GM19438 (cell line): ENCODE data around the gene CASKIN2.

ENCODE experiments used
- ATAC-seq: cut with Tn5 transposase; IDR thresholded peaks from one replicate; pipeline ENCODE4 v1.9.1; 2021; ENCODE audit warnings: low read depth; ENCODE audit not compliant: unreplicated experiment

CASKIN2 gene

GRCh38 chr17:75515496-75516254 lies at the start of gene CASKIN2:
CASKIN2 (minus strand) TSS chr17:75515537; CDS start chr17:75513804, 1,733 bp downstream.
- peak; percentile 50 for ATAC-seq

- no peak for ATAC-seq
These were observed 49.7 kb upstream of the CASKIN2 start for GRCh38 chr17:75565066-75565465.

GRCh38 chr17:75564195-75564594 lies 48.9 kb upstream of the CASKIN2 start:
- no peak for ATAC-seq

GRCh38 chr17:75563063-75563758 lies 47.9 kb upstream of the CASKIN2 start:
- ATAC-seq, result no peak

- ATAC-seq, result no peak
These were observed 46.7 kb upstream of the CASKIN2 start for GRCh38 chr17:75561927-75562603.

- ATAC-seq, result no peak
These were observed 44.7 kb upstream of the CASKIN2 start for GRCh38 chr17:75559958-75560533.

- no peak for ATAC-seq
These were observed 43.6 kb upstream of the CASKIN2 start for GRCh38 chr17:75558666-75559530.

GRCh38 chr17:75557852-75558665 lies 42.7 kb upstream of the CASKIN2 start:
- ATAC-seq, result no peak

GRCh38 chr17:75557075-75557851 lies 41.9 kb upstream of the CASKIN2 start:
- ATAC-seq, result no peak

- no peak for ATAC-seq
These were observed 40.4 kb upstream of the CASKIN2 start for GRCh38 chr17:75555679-75556153.

- ATAC-seq, result no peak
These were observed 38.2 kb upstream of the CASKIN2 start for GRCh38 chr17:75553295-75554110.

GRCh38 chr17:75552425-75553294 lies 37.3 kb upstream of the CASKIN2 start:
- no peak for ATAC-seq

GRCh38 chr17:75551266-75551665 lies 35.9 kb upstream of the CASKIN2 start:
- no peak for ATAC-seq

- no peak for ATAC-seq
These were observed 34.8 kb upstream of the CASKIN2 start for GRCh38 chr17:75550139-75550465.

GRCh38 chr17:75549246-75550138 lies 34.2 kb upstream of the CASKIN2 start:
- no peak for ATAC-seq

GRCh38 chr17:75548813-75549212 lies 33.5 kb upstream of the CASKIN2 start:
- no peak for ATAC-seq
